Measurements from ENCODE around the gene OBSL1. TPM values are rescaled to one million over a fixed set of nuclear protein-coding genes. Genes with fewer than 3 reads are reported as not detected.

Gene OBSL1
- total RNA-seq, 1 experiment from 2014 or later: 25.5 TPM

- TF ChIP-seq TCF7L2 (IDR thresholded peaks at IDR 0.05; ENCODE audit: low read depth, low read length): no peak
- no peak for TF ChIP-seq SIN3A (IDR thresholded peaks at IDR 0.05; ENCODE audit: borderline replicate concordance, insufficient read depth, low read depth, low read length)
- Histone ChIP-seq H3K4me3 (ENCODE audit: low read depth in 2 of 2, low read length in 2 of 2) (no peak overlapping the region), H3K27me3 (ENCODE audit: control insufficient read depth, insufficient read depth, low read length) (peaks cover 5% of the 10 kb centered on the region; the same call in 1 of the 2 replicates), H3K9me3 (ENCODE audit: control insufficient read depth, insufficient read depth, low read depth, low read length) (no peaks in the 10 kb centered on the region), H3K27ac (ENCODE audit: low read length) (no peak overlapping the region), H3K36me3 (ENCODE audit: control insufficient read depth, insufficient read depth, low read length) (no peaks in the 10 kb centered on the region), H3K4me1 (ENCODE audit: control insufficient read depth, insufficient read depth, low read length) (peaks cover 10% of the 10 kb centered on the region)
- no peak for DNase-seq (ENCODE audit: low read depth, low spot score)
- BruUV-seq (replicated peaks): no TSS peak
- POLR2A ChIA-PET: no interaction called here
- ATAC-seq: no peak
- intact Hi-C loops (cut with micrococcal nuclease; ENCODE audit: unreplicated experiment): loop anchor here (5.0 kb wide), 1 partner anchor 48 kb away; no protein-coding TSS in a partner anchor
- in situ Hi-C loops (cut with HindIII; ENCODE audit: low pct_unique_long_range_greater_than_20kb, low sequenced_read_pairs): no loop called here
- CTCF ChIA-PET: no interaction called here
Measured at GRCh38 chr2:219524817-219525216, 46.5 kb downstream of the OBSL1 start.

DNA sequence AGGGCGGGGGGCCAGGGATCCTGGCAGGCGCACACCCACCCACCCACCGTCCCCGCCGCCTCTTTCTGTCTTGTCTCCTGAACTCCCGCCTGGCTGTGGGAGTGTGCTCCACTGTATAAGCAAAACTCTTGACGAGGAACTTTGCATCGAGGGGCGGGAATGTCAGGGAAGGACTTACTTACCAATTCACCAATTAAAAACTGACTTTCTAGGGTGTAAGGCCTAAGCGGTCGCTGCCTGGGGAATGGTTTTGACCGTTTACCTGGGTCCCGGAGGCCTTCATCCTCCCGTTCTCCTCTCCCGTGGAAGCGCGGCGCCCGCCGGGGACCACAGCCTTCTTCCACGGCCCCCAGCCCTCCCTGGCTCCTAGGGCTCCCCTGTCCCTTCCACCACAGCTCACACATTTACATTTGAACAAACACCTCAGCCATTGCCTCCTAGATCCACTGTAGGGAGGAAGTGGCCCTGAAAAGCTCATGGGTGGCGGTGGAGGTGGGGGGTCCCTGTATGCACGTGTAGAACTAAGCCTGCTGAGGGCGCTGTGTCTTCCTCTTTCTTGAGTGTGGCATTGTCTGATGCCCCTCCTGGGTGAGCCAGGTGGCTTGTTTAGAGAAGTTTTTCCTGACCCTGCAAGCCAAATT lies 48.2 kb downstream of the OBSL1 start:
- intact Hi-C loops (cut with micrococcal nuclease; ENCODE audit: unreplicated experiment): no loop called here
- peaks cover 10% of the 10 kb centered on the region for H3K4me1 ChIP-seq (ENCODE audit: control insufficient read depth, insufficient read depth, low read length)
- ATAC-seq: no peak

More for the DNA sequence above, 48.2 kb downstream of the OBSL1 start:
- Histone ChIP-seq H3K27me3 (ENCODE audit: control insufficient read depth, insufficient read depth, low read length) (no peaks in the 10 kb centered on the region; the same call in 1 of the 2 replicates), H3K9me3 (ENCODE audit: control insufficient read depth, insufficient read depth, low read depth, low read length) (no peaks in the 10 kb centered on the region), H3K27ac (ENCODE audit: low read length) (no peak overlapping the region), H3K4me3 (ENCODE audit: low read depth in 2 of 2, low read length in 2 of 2) (no peak overlapping the region), H3K36me3 (ENCODE audit: control insufficient read depth, insufficient read depth, low read length) (no peaks in the 10 kb centered on the region)
- TF ChIP-seq TCF7L2 (IDR thresholded peaks at IDR 0.05; ENCODE audit: low read depth, low read length) (no peak), REST (IDR thresholded peaks at IDR 0.05; ENCODE audit: insufficient read depth in 1 of 2, low read depth in 2 of 2, low read length in 1 of 2) (no peak), SIN3A (IDR thresholded peaks at IDR 0.05; ENCODE audit: borderline replicate concordance, insufficient read depth, low read depth, low read length) (no peak), CTCF (IDR thresholded peaks at IDR 0.05) (no peak), POLR2AphosphoS5 (IDR thresholded peaks at IDR 0.05; ENCODE audit: low read depth, low read length) (no peak)
- ChIA-PET POLR2A (no interaction called here), CTCF (interaction anchor here (0.6 to 0.7 kb wide), 2 partner anchors 15 to 420 kb away, joined by 3 read pairs; no protein-coding TSS in a partner anchor)
- BruUV-seq (replicated peaks): no TSS peak
- in situ Hi-C loops (cut with HindIII; ENCODE audit: low pct_unique_long_range_greater_than_20kb, low sequenced_read_pairs): no loop called here
- DNase-seq (ENCODE audit: low read depth, low spot score): no peak

Data from Panc1 (cell line).